ENCODE measurements around the gene SF3B1.
"Not testable (repeated sequence)": the region's sequence is repeated elsewhere in the genome, so short reads cannot be mapped to it uniquely, and the experiment has no call there.

Gene SF3B1

DNA sequence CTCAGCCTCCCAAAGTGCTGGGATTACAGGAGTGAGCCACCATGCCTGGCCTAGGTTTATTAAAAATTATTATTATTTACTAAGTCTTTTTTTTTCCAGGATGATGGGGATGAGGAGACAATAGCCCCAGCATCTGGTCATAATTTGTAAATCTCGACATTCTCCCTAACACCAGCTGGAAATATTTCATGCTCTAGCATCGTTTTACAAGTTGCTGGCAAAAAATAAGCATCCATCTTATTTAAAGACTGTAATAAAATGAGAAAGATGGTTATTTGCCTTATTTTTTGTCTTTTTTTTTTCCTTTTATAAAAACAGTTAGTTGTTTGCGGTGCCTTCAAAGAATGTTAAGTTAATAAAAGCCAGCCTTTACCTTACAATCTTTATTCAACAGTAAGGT, 56.7 kb downstream of the SF3B1 start:
- DNase-seq = no peak

- no peak for DNase-seq
Observed at GRCh38 chr2:197377670-197378069, 57.2 kb downstream of the SF3B1 start.

- DNase-seq = no peak
Observed at GRCh38 chr2:197372592-197372991, 62.2 kb downstream of the SF3B1 start.

- not testable (repeated sequence) for DNase-seq
Observed at GRCh38 chr2:197370664-197371063, 64.2 kb downstream of the SF3B1 start.

- no peak for DNase-seq
Observed at GRCh38 chr2:197369933-197370320, 64.9 kb downstream of the SF3B1 start.

DNA sequence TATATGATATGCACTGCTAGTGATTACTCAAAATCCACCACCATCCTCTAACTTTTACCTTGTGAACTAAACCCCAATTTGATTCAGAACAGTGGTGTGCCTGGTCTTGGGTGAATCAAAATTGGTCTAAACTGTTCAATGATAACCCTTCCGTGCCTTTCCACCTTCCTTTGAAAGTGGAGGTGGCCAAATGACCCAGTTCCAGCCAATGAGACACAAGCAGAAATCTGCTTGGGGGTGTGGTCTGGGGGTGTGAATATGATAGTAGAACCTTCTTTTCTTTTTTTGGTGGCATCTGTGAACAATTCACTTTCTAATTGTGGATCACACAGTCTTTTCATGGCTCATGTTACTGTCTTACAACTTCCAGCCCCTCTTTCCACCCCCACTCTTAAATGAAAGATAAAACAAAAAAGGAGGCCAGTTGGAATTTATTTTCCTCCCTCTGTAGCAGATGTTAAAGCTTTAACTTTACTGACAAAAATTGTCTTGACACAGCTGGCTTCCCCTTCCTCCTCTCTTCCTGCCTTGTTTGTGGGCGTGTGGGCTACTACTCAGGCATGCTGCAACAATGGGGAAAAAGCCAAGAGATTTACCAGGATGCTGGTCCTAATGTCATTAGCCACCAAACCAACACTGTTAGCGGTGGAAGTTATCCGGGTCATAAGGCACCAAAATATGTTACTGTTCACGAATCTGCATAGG, 65.4 kb downstream of the SF3B1 start:
- DNase-seq = no peak

DNA sequence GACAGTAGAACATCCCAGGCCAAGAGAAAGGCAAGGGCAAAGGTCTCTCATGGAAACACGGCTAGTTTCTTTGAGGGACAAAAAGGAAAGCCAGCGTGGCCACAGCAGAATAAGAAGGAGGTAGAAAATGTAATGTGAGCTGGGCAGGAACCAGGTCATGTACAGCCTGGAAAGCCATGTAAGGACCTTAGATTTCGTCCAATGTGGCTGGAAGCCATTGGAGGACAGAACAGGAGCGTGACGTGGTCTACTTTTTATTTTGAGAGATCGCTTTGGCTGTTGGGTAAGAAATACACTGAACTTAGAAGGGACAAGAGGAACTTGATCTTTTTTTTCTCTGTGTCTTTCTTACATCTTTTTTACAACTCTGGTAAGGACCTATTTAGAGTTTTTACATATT, 66.4 kb downstream of the SF3B1 start:
- no peak for DNase-seq

DNA sequence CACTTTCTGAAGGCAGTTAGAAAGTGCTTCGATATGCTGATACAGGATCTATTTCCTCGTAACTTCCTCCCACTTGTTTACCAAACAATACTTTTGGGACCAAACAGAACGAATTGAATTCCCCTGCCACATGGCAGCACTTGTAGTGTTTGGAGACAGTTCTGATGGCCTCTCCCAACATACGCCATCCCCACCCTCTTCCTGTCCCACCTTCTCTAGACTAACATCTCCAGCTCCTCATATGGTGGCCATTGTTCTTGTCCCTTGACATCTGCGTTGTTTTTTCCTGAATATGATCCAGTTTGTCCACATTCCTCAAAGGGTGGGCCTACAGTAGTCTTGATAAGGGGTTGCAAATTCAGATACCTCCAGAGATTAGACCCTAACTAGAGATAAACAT, 70.8 kb downstream of the SF3B1 start:
- no peak for DNase-seq

- DNase-seq = no peak
Observed at GRCh38 chr2:197360744-197361156, 74.1 kb downstream of the SF3B1 start.

DNA sequence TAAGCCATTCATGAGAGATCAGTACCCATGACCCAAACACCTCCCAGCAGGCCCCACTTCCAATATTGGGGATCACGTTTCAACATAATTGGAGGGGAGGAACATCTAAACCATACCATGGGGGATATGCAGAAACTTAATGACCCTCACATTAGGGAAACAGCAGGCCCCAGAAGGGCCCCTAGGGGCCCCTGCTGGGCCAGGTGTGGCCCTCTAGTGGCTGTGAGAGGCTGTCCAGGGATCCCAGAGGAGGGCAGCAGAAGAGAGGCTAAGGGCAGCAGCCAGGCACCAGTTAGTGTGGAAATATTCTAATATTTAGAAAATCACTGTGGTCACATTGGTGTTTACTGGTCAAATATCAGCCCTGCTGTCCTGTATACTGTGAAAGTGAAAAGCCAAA, 75.0 kb downstream of the SF3B1 start:
- no peak for DNase-seq

- DNase-seq = no peak
Observed at GRCh38 chr2:197358931-197359330, 75.9 kb downstream of the SF3B1 start.

DNA sequence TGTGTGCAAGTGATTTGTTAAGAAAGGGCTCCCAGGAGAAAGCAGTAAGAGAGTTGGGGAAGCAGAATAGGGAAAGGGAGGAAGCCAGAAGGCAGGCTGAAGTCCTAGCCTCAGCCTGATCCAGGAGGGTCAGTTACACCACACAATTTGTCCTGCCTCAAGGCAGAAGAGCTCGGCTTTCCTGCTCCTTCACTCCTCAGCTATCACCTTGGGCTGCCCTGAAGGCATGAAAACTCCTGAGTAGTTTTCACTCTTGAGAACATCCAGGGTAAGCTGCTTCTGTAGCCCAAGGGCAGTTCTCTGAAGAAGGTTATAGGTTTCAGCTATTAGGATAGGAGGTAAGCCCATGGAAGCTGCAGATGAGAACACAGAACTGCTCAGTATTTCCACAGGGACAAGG, 76.8 kb downstream of the SF3B1 start:
- no peak for DNase-seq

- DNase-seq = peak in 1 of 2 experiments; percentile 30
Observed at GRCh38 chr2:197356136-197356535, 78.7 kb downstream of the SF3B1 start.

DNA sequence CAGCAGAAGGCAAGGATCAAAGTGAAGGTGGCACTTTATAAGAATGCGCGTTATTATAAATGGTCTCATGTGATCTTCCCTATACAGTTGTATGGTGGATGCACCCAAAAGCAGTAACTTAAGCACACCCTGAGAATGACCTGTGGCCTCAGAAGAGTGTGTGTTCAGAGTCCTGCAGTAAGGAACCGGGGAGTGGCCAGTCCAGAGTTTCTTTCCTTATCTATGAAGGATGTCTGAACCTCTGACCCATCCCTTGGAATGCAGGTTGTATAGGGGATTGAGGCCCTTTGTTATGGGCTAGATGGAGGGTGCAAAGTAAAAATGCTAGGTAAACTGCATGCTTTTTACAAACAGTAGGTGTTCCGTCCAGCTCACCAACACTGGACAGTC, 80.7 kb downstream of the SF3B1 start:
- peak in 1 of 2 experiments; percentile 8 for DNase-seq

GRCh38 chr2:197353393-197354168, 81.2 kb downstream of the SF3B1 start:
- no peak for DNase-seq

DNA sequence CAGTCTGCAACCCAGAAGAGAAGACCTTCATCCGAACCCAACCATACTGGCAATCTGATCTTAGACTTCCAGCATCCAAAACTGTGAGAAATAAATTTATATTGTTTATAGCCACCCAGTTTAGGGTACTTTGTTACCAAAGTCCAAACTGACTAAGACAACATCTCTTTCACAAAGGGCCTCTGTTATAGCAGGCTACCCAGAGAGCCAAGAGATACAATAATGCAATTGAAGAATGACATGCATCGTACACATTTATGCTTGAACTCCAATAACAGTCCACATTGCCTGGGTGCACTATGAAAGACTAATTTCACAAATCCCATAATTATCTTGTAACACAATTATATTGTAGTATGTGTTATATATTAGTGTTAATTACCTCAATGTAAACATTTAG, 85.1 kb downstream of the SF3B1 start:
- no peak for DNase-seq

DNA sequence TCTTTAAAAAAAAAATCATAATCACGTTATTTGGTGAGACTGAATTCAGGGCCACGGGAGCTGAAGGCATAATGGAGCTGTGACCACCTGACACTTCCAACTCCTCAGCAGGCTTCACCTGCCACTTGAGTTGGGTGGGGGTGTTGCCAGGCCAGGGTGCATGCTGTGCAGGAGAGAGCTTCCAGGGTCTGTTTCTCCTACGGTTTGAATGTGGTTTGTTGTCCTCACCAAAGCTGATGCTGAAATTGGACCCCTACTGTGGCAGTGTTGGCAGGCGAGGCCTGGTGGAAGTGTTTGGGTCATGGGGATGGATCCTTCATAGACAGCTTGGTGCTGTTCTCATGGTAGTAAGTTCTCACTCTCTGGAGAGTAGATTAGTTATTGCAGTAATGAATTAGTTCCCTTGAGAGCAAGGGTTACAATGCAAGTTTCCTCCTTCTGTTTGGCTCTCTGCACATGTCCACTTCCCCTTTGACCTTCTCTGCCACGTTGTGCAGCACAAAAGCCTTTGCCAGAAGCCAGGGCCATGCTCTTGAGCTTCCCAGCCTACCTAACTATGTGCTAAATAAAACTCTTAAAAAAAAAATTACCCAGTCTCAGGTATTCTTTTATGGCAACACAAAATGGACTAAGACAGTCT, 86.0 kb downstream of the SF3B1 start:
- no peak for DNase-seq

DNA sequence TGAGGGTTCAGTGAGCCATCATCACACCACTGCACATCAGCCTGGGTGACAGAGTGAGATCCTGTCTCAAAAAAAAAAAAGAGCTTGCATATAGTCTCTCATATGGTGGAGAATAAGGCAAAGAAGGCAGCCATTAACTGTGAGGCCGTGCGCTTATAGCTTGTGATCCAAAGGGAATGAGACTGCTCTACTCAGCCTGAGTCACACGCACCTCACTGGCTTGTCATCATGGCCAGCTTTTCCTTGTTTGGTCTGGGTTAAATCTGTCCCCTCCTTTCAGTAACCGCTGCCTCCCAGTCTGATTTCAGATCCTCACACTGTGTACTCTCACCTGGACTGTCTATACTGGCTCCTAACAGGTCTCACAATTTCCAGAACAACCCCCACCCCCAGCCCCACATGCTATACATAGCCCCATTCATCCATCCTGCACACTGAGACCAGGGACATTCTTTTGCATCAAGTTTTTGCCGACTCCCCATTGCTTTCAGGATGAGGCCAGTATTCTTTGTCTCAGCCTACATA, 88.9 kb downstream of the SF3B1 start:
- DNase-seq = no peak

GRCh38 chr2:197343968-197344367, 90.9 kb downstream of the SF3B1 start:
- not testable (repeated sequence) for DNase-seq

DNA sequence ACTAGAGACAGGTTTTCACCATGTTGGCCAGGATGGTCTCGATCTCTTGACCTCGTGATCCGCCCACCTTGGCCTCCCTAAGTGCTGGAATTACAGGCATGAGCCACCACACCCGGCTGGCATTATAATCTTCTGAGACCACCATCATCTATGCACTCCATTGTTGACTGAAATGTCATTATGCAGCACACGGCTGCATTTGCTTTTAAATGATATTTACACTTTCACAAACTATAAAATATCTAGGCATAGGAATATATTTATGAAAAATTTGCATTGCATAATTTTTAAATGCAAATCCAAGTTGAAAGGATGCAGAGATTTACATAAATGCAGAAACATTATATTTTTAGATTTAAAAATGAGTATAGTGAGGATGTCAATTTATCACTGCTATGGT, 94.2 kb downstream of the SF3B1 start:
- DNase-seq = no peak
